ENCODE data around the gene ATP5F1D. TPM values are rescaled to one million over a fixed set of nuclear protein-coding genes. Genes with fewer than 3 reads are reported as not detected.

The ATP5F1D gene
- total and polyA plus RNA-seq, 12 donors: 491 to 2,879 (median 562) TPM

- no peak overlapping the region for H3K4me3 ChIP-seq
- peaks cover 10 to 40% (median 26%) of the 10 kb centered on the region in 9 donors for H3K4me1 ChIP-seq
- intact Hi-C loops (cut with DNase I): loop anchor here in 1 of 10 donors (10.0 kb wide), 1 partner anchor 310 kb away; the partner anchor contains the start of gene ARID3A
- no peak overlapping the region for H3K27ac ChIP-seq
- TF ChIP-seq CTCF (IDR thresholded peaks at IDR 0.05): no peak
- no peak for DNase-seq
- peaks cover 0 to 24% (median 0%) of the 10 kb centered on the region in 7 donors for H3K27me3 ChIP-seq
- no peak for ATAC-seq
- WGBS, 2 donors: 94 to 96% methylated on average over 44 to 45 of the region's 45 CpGs
- no peaks in the 10 kb centered on the region for H3K9me3 ChIP-seq
- H3K36me3 ChIP-seq: peaks cover 0 to 6% (median 0%) of the 10 kb centered on the region in 9 donors
These were observed 7.2 kb upstream of the ATP5F1D start for GRCh38 chr19:1234051-1234954.

GRCh38 chr19:1234955-1235380, 6.6 kb upstream of the ATP5F1D start:
- 94 to 96% methylated on average over 40 to 43 of the region's 43 CpGs for WGBS, 2 donors
- no peaks in the 10 kb centered on the region for H3K9me3 ChIP-seq
- intact Hi-C loops (cut with DNase I): loop anchor here in 1 of 10 donors (10.0 kb wide), 1 partner anchor 310 kb away; the partner anchor contains the start of gene ARID3A
- no peak for ATAC-seq
- H3K4me3 ChIP-seq: no peak overlapping the region
- H3K27me3 ChIP-seq: peaks cover 0 to 24% (median 0%) of the 10 kb centered on the region in 7 donors
- H3K27ac ChIP-seq: no peak overlapping the region
- H3K4me1 ChIP-seq: peaks cover 14 to 47% (median 31%) of the 10 kb centered on the region in 9 donors
- no peak for TF ChIP-seq CTCF (IDR thresholded peaks at IDR 0.05)
- DNase-seq: no peak
- H3K36me3 ChIP-seq: peaks cover 0 to 6% (median 0%) of the 10 kb centered on the region in 9 donors

GRCh38 chr19:1235625-1236538, 5.7 kb upstream of the ATP5F1D start:
- intact Hi-C loops (cut with DNase I): loop anchor here in 1 of 10 donors (10.0 kb wide), 1 partner anchor 311 kb away; the partner anchor contains the start of gene ARID3A
- peaks cover 19 to 54% (median 38%) of the 10 kb centered on the region in 9 donors for H3K4me1 ChIP-seq
- no peak for TF ChIP-seq CTCF (IDR thresholded peaks at IDR 0.05)
- no peak for ATAC-seq
- H3K27me3 ChIP-seq: peaks cover 0 to 24% (median 0%) of the 10 kb centered on the region in 7 donors
- no peaks in the 10 kb centered on the region for H3K9me3 ChIP-seq
- no peak overlapping the region for H3K27ac ChIP-seq
- H3K4me3 ChIP-seq: no peak overlapping the region
- DNase-seq: no peak
- 86 to 88% methylated on average over 39 of the region's 39 CpGs for WGBS, 2 donors
- peaks cover 0 to 6% (median 0%) of the 10 kb centered on the region in 9 donors for H3K36me3 ChIP-seq
